Left lung (tissue), 10 donors: Measurements from ENCODE around the gene CCDC157. TPM values are rescaled to one million over a fixed set of nuclear protein-coding genes. Genes with fewer than 3 reads are reported as not detected.

Experiments used
- ATAC-seq: fragments of 200-7000 bp; cut with Tn5 transposase; one replicate; pipeline ENCODE4 v1.9.1; 2020; ENCODE audit warnings: moderate library complexity
- DNase-seq, 4 donors: peaks; one replicate each; pipeline ENCODE4 v3.0.0-alpha.2; 2013 to 2020
- H3K27ac ChIP-seq, 2 donors: fragments of 200-600 bp; sonication (generic) in 1 of 2; one replicate each; pipeline versions ENCODE4 v1.5.0 to v1.8.0; 2020 to 2021
- H3K27me3 ChIP-seq, 2 donors: fragments of 200-600 bp; sonication (generic) in 1 of 2; one replicate each; pipeline versions ENCODE4 v1.5.0 to v1.8.0; 2020 to 2021
- H3K36me3 ChIP-seq, 2 donors: fragments of 200-600 bp; sonication (generic) in 1 of 2; one replicate each; pipeline versions ENCODE4 v1.5.0 to v1.8.0; 2020 to 2021
- H3K4me1 ChIP-seq, 2 donors: fragments of 200-600 bp; one replicate each; pipeline ENCODE4 v1.8.0; 2021
- H3K4me3 ChIP-seq, 2 donors: fragments of 200-600 bp; sonication (generic) in 1 of 2; one replicate each; pipeline versions ENCODE4 v1.5.0 to v1.8.0; 2020 to 2021; ENCODE audit warnings: mild to moderate bottlenecking in 1 of 2
- H3K9me3 ChIP-seq, 2 donors: fragments of 200-600 bp; sonication (generic) in 1 of 2; one replicate each; pipeline versions ENCODE4 v1.5.0 to v1.8.0; 2020 to 2021
- intact Hi-C, 2 donors: fragments of 100-400 bp; cut with DNase I; formaldehyde crosslinking; loops; one replicate each; pipeline versions ENCODE4 v1.11.2 to v1.14.2; 2022
- polyA plus RNA-seq, 6 donors: library from polyadenylated mRNA; unstranded; fragments of 120-200 nt; gene quantifications; one replicate each; pipeline ENCODE4 v1.2.1, GENCODE V29; 2013; ENCODE audit not compliant: insufficient read length in 6 of 6
- total RNA-seq, 2 donors: library from RNA; stranded (reverse); fragmentation: NEBNext Ultra II Directional; extraction: Animal tissue kit (Norgen Biotek cat#: 25700); gene quantifications; one replicate each; pipeline ENCODE4 v1.2.1, GENCODE V29; 2021
- TF ChIP-seq, protein P1 (sequence below), 2 donors: fragments of 200-600 bp; sonication (generic) in 1 of 2; IDR thresholded peaks; one replicate each; pipeline versions ENCODE4 v1.5.0 to v1.8.0; 2021; ENCODE audit warnings: antibody characterized with exemption in 2 of 2
- donor health status: DM: no; HTN: yes; CAD: no.
- donor health status: DM: no; HTN: no; CAD: no.

Gene CCDC157
- total and polyA plus RNA-seq, 8 donors, result 2.8 to 8.1 (median 4.2) TPM

DNA sequence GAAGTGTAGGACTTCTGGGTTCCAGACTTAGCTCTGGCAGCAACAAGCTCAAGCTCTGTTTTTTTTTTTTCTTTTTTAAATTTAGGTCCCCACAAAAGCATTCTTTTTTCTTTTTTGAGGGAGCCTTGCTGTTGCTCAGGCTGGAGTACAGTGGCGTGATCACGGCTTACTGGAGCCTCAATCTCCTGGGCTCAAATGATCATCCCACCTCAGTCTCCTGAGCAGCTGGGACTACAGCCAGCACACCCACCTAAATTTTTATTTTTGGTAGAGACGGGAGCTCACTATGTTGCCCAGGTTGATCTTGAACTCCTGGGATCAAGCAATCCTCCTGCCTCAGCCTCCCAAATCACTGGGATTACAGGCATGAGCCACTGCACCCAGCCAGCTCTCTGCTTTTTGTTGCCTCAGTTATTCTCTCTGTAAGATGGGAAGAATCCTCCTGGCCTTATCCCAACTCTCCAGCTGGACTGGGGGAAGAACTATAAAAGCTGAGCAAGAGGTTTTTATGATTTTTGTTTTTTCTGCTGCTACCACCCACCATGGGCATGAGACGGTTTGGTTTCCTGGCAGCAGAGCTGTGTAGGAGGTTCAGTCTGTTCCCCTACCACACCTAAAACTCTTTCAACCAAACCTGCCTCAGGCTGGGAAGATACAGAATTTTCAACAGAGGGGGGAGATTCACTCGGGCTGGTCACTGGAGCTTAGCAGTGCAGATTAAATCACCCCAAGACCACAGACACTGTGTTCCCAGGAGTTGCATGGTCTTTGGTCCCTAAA, 57.1 kb downstream of the CCDC157 start:
- Histone ChIP-seq H3K9me3 (no peaks in the 10 kb centered on the region), H3K27ac (no peak overlapping the region), H3K4me1 (no peaks in the 10 kb centered on the region), H3K4me3 (no peak overlapping the region), H3K36me3 (peaks cover 0 to 49% of the 10 kb centered on the region in 2 donors), H3K27me3 (no peaks in the 10 kb centered on the region)
- ATAC-seq, result no peak
- TF ChIP-seq, protein P1, sequence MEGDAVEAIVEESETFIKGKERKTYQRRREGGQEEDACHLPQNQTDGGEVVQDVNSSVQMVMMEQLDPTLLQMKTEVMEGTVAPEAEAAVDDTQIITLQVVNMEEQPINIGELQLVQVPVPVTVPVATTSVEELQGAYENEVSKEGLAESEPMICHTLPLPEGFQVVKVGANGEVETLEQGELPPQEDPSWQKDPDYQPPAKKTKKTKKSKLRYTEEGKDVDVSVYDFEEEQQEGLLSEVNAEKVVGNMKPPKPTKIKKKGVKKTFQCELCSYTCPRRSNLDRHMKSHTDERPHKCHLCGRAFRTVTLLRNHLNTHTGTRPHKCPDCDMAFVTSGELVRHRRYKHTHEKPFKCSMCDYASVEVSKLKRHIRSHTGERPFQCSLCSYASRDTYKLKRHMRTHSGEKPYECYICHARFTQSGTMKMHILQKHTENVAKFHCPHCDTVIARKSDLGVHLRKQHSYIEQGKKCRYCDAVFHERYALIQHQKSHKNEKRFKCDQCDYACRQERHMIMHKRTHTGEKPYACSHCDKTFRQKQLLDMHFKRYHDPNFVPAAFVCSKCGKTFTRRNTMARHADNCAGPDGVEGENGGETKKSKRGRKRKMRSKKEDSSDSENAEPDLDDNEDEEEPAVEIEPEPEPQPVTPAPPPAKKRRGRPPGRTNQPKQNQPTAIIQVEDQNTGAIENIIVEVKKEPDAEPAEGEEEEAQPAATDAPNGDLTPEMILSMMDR (IDR thresholded peaks at IDR 0.05), result no peak
- intact Hi-C loops, result no loop called here
- no peak for DNase-seq

GRCh38 chr22:30414525-30415047, 57.8 kb downstream of the CCDC157 start:
- Histone ChIP-seq H3K27ac (no peak overlapping the region), H3K36me3 (peaks cover 0 to 54% of the 10 kb centered on the region in 2 donors), H3K4me1 (no peaks in the 10 kb centered on the region), H3K9me3 (no peaks in the 10 kb centered on the region), H3K27me3 (no peaks in the 10 kb centered on the region), H3K4me3 (no peak overlapping the region)
- DNase-seq (no peak), ATAC-seq (no peak)
- TF ChIP-seq, protein P1 (IDR thresholded peaks at IDR 0.05), result no peak
- intact Hi-C loops, result no loop called here

- Histone ChIP-seq H3K27ac (no peak overlapping the region), H3K9me3 (no peaks in the 10 kb centered on the region), H3K36me3 (peaks cover 0 to 44% of the 10 kb centered on the region in 2 donors), H3K4me3 (no peak overlapping the region), H3K4me1 (peaks cover 0 to 8% of the 10 kb centered on the region in 2 donors), H3K27me3 (no peaks in the 10 kb centered on the region)
- DNase-seq, result no peak
- TF ChIP-seq, protein P1 (IDR thresholded peaks at IDR 0.05), result no peak
- ATAC-seq, result no peak
- intact Hi-C loops, result no loop called here
These were observed 59.6 kb downstream of the CCDC157 start for GRCh38 chr22:30416403-30416802.

GRCh38 chr22:30416837-30417236, 60.0 kb downstream of the CCDC157 start:
- DNase-seq (no peak), ATAC-seq (no peak)
- intact Hi-C loops, result no loop called here
- Histone ChIP-seq H3K4me1 (peaks cover 0 to 12% of the 10 kb centered on the region in 2 donors), H3K36me3 (peaks cover 0 to 44% of the 10 kb centered on the region in 2 donors), H3K9me3 (no peaks in the 10 kb centered on the region), H3K27me3 (no peaks in the 10 kb centered on the region), H3K27ac (no peak overlapping the region), H3K4me3 (no peak overlapping the region)
- TF ChIP-seq, protein P1 (IDR thresholded peaks at IDR 0.05), result no peak

DNA sequence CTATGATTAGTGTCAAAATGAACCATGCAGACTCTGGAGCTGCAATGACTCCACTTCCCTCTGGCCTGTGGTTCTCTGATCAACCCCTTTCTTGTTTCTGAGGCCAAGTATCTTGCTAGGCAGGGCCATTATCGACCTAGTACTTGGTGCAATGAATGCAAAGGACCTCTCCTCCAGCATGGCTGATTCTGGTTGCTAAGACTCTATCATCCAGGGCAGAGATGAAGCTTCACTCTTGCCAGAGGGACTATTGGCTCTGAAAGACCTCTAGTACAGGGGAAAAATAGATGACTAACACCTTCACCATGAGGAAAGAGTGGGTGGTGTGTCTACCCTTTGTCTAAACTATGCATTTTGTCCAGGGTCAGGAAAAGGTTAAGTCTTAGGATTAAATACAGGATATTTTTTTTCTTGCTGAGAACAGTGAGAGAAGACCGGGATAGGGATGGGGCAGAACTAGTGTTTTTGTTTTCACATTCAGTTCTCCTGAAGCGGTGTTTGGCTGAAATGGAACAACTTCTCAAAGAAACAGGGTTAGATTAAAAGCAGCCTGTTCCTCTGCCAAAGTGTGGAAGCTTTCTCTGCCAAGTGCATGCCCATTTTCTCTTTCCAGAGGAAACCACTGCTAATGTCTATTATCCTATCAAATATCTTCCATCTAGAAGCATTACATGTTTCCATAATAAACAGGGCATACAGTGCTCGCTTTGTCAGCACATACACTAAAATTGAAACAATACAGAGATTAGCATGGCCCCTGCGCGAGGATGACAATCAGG, 63.7 kb downstream of the CCDC157 start:
- no peak overlapping the region for H3K27ac ChIP-seq
- DNase-seq, result no peak
- peaks cover 0 to 37% of the 10 kb centered on the region in 2 donors for H3K36me3 ChIP-seq
- no peak overlapping the region for H3K4me3 ChIP-seq
- H3K27me3 ChIP-seq, result no peaks in the 10 kb centered on the region
- TF ChIP-seq, protein P1 (IDR thresholded peaks at IDR 0.05), result no peak
- intact Hi-C loops, result no loop called here
- H3K9me3 ChIP-seq, result no peaks in the 10 kb centered on the region
- peaks cover 24 to 39% of the 10 kb centered on the region in 2 donors for H3K4me1 ChIP-seq
- no peak for ATAC-seq
